ENCODE data around the gene MED23. TPM values are rescaled to one million over a fixed set of nuclear protein-coding genes. Genes with fewer than 3 reads are reported as not detected.
A peak's percentile ranks its signal among the peaks of the same experiment; 100 is the strongest.
"Not testable (repeated sequence)": the region's sequence is repeated elsewhere in the genome, so short reads cannot be mapped to it uniquely, and the experiment has no call there.

Gene MED23
- total RNA-seq, 2 donors from 2014 or later, result 37.4 to 44.5 TPM

- Mint-ChIP-seq H3K9me3 (no peaks in the 10 kb centered on the region), H3K4me3 (no peak overlapping the region), H3K27ac (no peak overlapping the region), H3K27me3 (peaks cover 4 to 22% of the 10 kb centered on the region in 2 donors), H3K4me1 (ENCODE audit: low read depth in 2 of 2) (no peaks in the 10 kb centered on the region), H3K36me3 (no peaks in the 10 kb centered on the region)
- ATAC-seq (no peak), DNase-seq (ENCODE audit: low spot score) (no peak)
These were observed 82.7 kb downstream of the MED23 start for GRCh38 chr6:131545317-131545716.

GRCh38 chr6:131538615-131539014 lies 89.4 kb downstream of the MED23 start:
- H3K4me1 Mint-ChIP-seq (ENCODE audit: low read depth in 2 of 2); H3K4me3 Mint-ChIP-seq; ATAC-seq; H3K27ac Mint-ChIP-seq; H3K36me3 Mint-ChIP-seq; DNase-seq (ENCODE audit: low spot score); H3K9me3 Mint-ChIP-seq: not testable (repeated sequence)
- H3K27me3 Mint-ChIP-seq, result peaks cover 0 to 34% of the 10 kb centered on the region in 2 donors

- DNase-seq (ENCODE audit: low spot score) (no peak), ATAC-seq (peak; percentile 82 to 90)
- Mint-ChIP-seq H3K4me3 (no peak overlapping the region), H3K9me3 (no peaks in the 10 kb centered on the region), H3K4me1 (ENCODE audit: low read depth in 2 of 2) (peaks cover 19 to 25% of the 10 kb centered on the region in 2 donors), H3K27me3 (peaks cover 0 to 3% of the 10 kb centered on the region in 2 donors), H3K27ac (peak overlapping the region in 1 of 2 donors; percentile 66), H3K36me3 (no peaks in the 10 kb centered on the region)
These were observed 95.4 kb downstream of the MED23 start for GRCh38 chr6:131532580-131533039.

GRCh38 chr6:131531681-131532080 lies 96.4 kb downstream of the MED23 start:
- not testable (repeated sequence) for ATAC-seq; H3K27me3 Mint-ChIP-seq; H3K9me3 Mint-ChIP-seq; H3K36me3 Mint-ChIP-seq; H3K27ac Mint-ChIP-seq; H3K4me3 Mint-ChIP-seq; DNase-seq (ENCODE audit: low spot score)
- peaks cover 19 to 29% of the 10 kb centered on the region in 2 donors for H3K4me1 Mint-ChIP-seq (ENCODE audit: low read depth in 2 of 2)

- H3K36me3 Mint-ChIP-seq; H3K4me3 Mint-ChIP-seq; DNase-seq (ENCODE audit: low spot score); H3K27me3 Mint-ChIP-seq; ATAC-seq; H3K9me3 Mint-ChIP-seq: not testable (repeated sequence)
- H3K27ac Mint-ChIP-seq, result peak overlapping the region in 1 of 2 donors; percentile 2
- H3K4me1 Mint-ChIP-seq (ENCODE audit: low read depth in 2 of 2), result peaks cover 19 to 29% of the 10 kb centered on the region in 2 donors
These were observed 97.1 kb downstream of the MED23 start for GRCh38 chr6:131530936-131531335.

- H3K36me3 Mint-ChIP-seq, result no peaks in the 10 kb centered on the region
- H3K4me3 Mint-ChIP-seq, result peak overlapping the region; percentile 77
- H3K27ac Mint-ChIP-seq, result peak overlapping the region; percentile 65 to 67
- ATAC-seq (peak; percentile 73 to 76), DNase-seq (ENCODE audit: low spot score) (no peak)
- no peaks in the 10 kb centered on the region for H3K9me3 Mint-ChIP-seq
- H3K27me3 Mint-ChIP-seq, result no peaks in the 10 kb centered on the region
- peaks cover 19 to 25% of the 10 kb centered on the region in 2 donors for H3K4me1 Mint-ChIP-seq (ENCODE audit: low read depth in 2 of 2)
These were observed 103.2 kb downstream of the MED23 start for GRCh38 chr6:131524695-131525336.

GRCh38 chr6:131523988-131524673 lies 103.9 kb downstream of the MED23 start:
- peak overlapping the region; percentile 77 for H3K4me3 Mint-ChIP-seq
- peak overlapping the region; percentile 65 to 67 for H3K27ac Mint-ChIP-seq

More at GRCh38 chr6:131523988-131524673, 103.9 kb downstream of the MED23 start:
- Mint-ChIP-seq H3K27me3 (peaks cover 0 to 4% of the 10 kb centered on the region in 2 donors), H3K36me3 (no peaks in the 10 kb centered on the region), H3K4me1 (ENCODE audit: low read depth in 2 of 2) (peaks cover 17 to 27% of the 10 kb centered on the region in 2 donors), H3K9me3 (no peaks in the 10 kb centered on the region)
- ATAC-seq, result peak; percentile 60 to 62
- no peak for DNase-seq (ENCODE audit: low spot score)

Other genes with a start within 250 kb of the MED23 start
- gene ARG1, start 55.0 kb downstream of the MED23 start, total RNA-seq, result not detected
- gene ENPP3, start 9.1 kb upstream of the MED23 start, total RNA-seq, result 10 to 100 TPM in 1 of 2 donors, under 1 TPM in 1; 0.81 to 11.5 TPM
- gene OR2A4, start 73.2 kb upstream of the MED23 start, total RNA-seq, result under 1 TPM in 1 of 2 donors, not detected in 1; 0.21 TPM
- gene CTAGE9, start 82.8 kb upstream of the MED23 start, total RNA-seq, result not detected
- gene ENPP1, start 179.8 kb upstream of the MED23 start, total RNA-seq, result 1 to 10 TPM; 1.0 to 9.5 TPM